SK-N-SH treated with all-trans-retinoic acid at 6 μM for 48 hours (cell line): ENCODE results near the gene TTLL13.

Experiments
- ATAC-seq: fragments of 200-7000 bp; cut with Tn5 transposase; 3 replicates; pipeline ENCODE4 v1.9.1; 2020; ENCODE audit warnings: mild to moderate bottlenecking, moderate library complexity
- ARNTL ChIP-seq: fragments of 450-650 bp; formaldehyde crosslinking; IDR thresholded peaks from 2 replicates; pipeline ENCODE4 v1.5.0; 2020; ENCODE audit warnings: low read depth, mild to moderate bottlenecking, moderate library complexity, borderline replicate concordance
- BACH2 ChIP-seq: fragments of 250-450 bp; sonication (Bioruptor Pico); IDR thresholded peaks from 2 replicates; pipeline ENCODE4 v1.9.0; 2021; ENCODE audit warnings: mild to moderate bottlenecking, borderline replicate concordance
- CSDC2 ChIP-seq: fragments of 250-450 bp; sonication (Bioruptor Pico); IDR thresholded peaks from 2 replicates; pipeline ENCODE4 v1.5.0; 2020; ENCODE audit warnings: mild to moderate bottlenecking, moderate library complexity
- ESRRG ChIP-seq: fragments of 250-450 bp; sonication (Bioruptor Pico); IDR thresholded peaks from 2 replicates; pipeline ENCODE4 v1.6.1; 2021; ENCODE audit warnings: mild to moderate bottlenecking
- GLIS3 ChIP-seq: fragments of 250-450 bp; sonication (Bioruptor Pico); IDR thresholded peaks from 2 replicates; pipeline ENCODE4 v1.5.0; 2020; ENCODE audit warnings: mild to moderate bottlenecking, moderate library complexity
- OSR1 ChIP-seq: fragments of 250-450 bp; sonication (Bioruptor Pico); IDR thresholded peaks from 2 replicates; pipeline ENCODE4 v1.8.0; 2022; ENCODE audit warnings: moderate library complexity, mild to moderate bottlenecking, inconsistent platforms
- PPARA ChIP-seq: fragments of 250-450 bp; sonication (Bioruptor Pico); IDR thresholded peaks from 2 replicates; pipeline ENCODE4 v1.5.0; 2020; ENCODE audit warnings: mild to moderate bottlenecking, borderline replicate concordance
- RARB ChIP-seq: fragments of 250-450 bp; sonication (Bioruptor Pico); IDR thresholded peaks from 2 replicates; pipeline ENCODE4 v1.8.0; 2021; ENCODE audit warnings: mild to moderate bottlenecking, moderate library complexity
- SNAI2 ChIP-seq: fragments of 250-450 bp; sonication (Bioruptor Pico); IDR thresholded peaks from 2 replicates; pipeline ENCODE4 v1.5.0; 2020; ENCODE audit warnings: mild to moderate bottlenecking, moderate library complexity
- TCF4 ChIP-seq: fragments of 250-450 bp; sonication (Bioruptor Pico); IDR thresholded peaks from 2 replicates; pipeline ENCODE4 v1.8.0; 2021; ENCODE audit warnings: mild to moderate bottlenecking, moderate library complexity, borderline replicate concordance
- ZC3H10 ChIP-seq: fragments of 250-450 bp; sonication (Bioruptor Pico); IDR thresholded peaks from 2 replicates; pipeline ENCODE4 v1.5.1; 2021; ENCODE audit warnings: mild to moderate bottlenecking, moderate library complexity
- ZFP30 ChIP-seq: fragments of 450-650 bp; formaldehyde crosslinking; IDR thresholded peaks from 2 replicates; pipeline ENCODE4 v1.5.0; 2022; ENCODE audit warnings: mild to moderate bottlenecking, moderate library complexity
- ZNF565 ChIP-seq: fragments of 450-650 bp; formaldehyde crosslinking; conservative IDR thresholded peaks from 2 replicates; pipeline ENCODE4 v1.5.0; 2020; ENCODE audit warnings: low read depth, mild to moderate bottlenecking, moderate library complexity
- ZNF70 ChIP-seq: fragments of 450-650 bp; formaldehyde crosslinking; IDR thresholded peaks from 2 replicates; pipeline ENCODE4 v1.5.0; 2020; ENCODE audit warnings: mild to moderate bottlenecking, moderate library complexity
- ZNF8 ChIP-seq: fragments of 450-650 bp; formaldehyde crosslinking; IDR thresholded peaks from 2 replicates; pipeline ENCODE4 v1.5.0; 2020; ENCODE audit warnings: mild to moderate bottlenecking, moderate library complexity
- TF ChIP-seq, protein P1 (sequence below): fragments of 250-450 bp; sonication (Bioruptor Pico); IDR thresholded peaks from 2 replicates; pipeline ENCODE4 v1.8.0; 2020; ENCODE audit warnings: mild to moderate bottlenecking, moderate library complexity, borderline replicate concordance
- TF ChIP-seq, protein P2 (sequence below): fragments of 250-450 bp; sonication (Bioruptor Pico); IDR thresholded peaks from 2 replicates; pipeline ENCODE4 v1.5.1; 2021; ENCODE audit warnings: mild to moderate bottlenecking, moderate library complexity
- TF ChIP-seq, protein P3 (sequence below): fragments of 250-450 bp; sonication (Bioruptor Pico); IDR thresholded peaks from 2 replicates; pipeline ENCODE4 v1.5.0; 2020; ENCODE audit warnings: mild to moderate bottlenecking, moderate library complexity
- TF ChIP-seq, protein P4 (sequence below): fragments of 250-450 bp; sonication (Bioruptor Pico); IDR thresholded peaks from 2 replicates; pipeline ENCODE4 v1.5.1; 2020; ENCODE audit warnings: low read depth, mild to moderate bottlenecking, moderate library complexity
- TF ChIP-seq, protein P5 (sequence below): fragments of 250-450 bp; sonication (Bioruptor Pico); IDR thresholded peaks from 2 replicates; pipeline ENCODE4 v1.8.0; 2021; ENCODE audit warnings: low read depth, mild to moderate bottlenecking, moderate library complexity, borderline replicate concordance

TTLL13 gene

DNA sequence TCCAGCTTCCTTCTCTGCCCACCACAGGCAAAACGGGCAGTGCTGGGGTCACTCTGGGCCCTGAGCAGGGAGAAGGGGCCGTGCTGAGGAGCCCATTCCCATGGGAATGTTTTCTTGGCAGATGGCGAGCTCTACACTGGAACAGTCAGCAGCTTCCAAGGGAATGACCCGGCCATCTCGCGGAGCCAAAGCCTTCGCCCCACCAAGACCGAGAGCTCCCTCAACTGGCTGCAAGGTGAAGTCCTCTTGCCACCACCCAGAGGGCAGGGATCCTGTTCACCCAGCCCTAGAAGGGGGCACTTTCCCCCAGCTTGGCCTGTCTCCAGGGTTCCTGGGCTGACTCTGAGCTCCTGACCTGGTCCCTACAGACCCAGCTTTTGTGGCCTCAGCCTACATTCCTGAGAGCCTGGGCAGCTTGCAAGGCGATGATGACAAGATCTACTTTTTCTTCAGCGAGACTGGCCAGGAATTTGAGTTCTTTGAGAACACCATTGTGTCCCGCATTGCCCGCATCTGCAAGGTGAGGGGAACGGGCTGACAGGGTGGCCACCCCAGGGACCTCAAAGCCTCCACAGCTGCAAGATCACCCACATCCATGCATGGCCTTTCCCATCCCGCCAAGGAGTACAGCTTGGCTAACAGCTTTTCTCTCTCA lies 28.0 kb upstream of the TTLL13 start:
- no peak for TF ChIP-seq OSR1 (CRISPR knock-in tag)
- TF ChIP-seq, protein P1, sequence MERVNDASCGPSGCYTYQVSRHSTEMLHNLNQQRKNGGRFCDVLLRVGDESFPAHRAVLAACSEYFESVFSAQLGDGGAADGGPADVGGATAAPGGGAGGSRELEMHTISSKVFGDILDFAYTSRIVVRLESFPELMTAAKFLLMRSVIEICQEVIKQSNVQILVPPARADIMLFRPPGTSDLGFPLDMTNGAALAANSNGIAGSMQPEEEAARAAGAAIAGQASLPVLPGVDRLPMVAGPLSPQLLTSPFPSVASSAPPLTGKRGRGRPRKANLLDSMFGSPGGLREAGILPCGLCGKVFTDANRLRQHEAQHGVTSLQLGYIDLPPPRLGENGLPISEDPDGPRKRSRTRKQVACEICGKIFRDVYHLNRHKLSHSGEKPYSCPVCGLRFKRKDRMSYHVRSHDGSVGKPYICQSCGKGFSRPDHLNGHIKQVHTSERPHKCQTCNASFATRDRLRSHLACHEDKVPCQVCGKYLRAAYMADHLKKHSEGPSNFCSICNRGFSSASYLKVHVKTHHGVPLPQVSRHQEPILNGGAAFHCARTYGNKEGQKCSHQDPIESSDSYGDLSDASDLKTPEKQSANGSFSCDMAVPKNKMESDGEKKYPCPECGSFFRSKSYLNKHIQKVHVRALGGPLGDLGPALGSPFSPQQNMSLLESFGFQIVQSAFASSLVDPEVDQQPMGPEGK (CRISPR knock-in tag): no peak
- no peak for TF ChIP-seq ARNTL (CRISPR knock-in tag)
- TF ChIP-seq ZNF70 (CRISPR knock-in tag): no peak
- no peak for TF ChIP-seq BACH2 (CRISPR knock-in tag)
- TF ChIP-seq SNAI2 (CRISPR knock-in tag): no peak
- TF ChIP-seq, protein P2, sequence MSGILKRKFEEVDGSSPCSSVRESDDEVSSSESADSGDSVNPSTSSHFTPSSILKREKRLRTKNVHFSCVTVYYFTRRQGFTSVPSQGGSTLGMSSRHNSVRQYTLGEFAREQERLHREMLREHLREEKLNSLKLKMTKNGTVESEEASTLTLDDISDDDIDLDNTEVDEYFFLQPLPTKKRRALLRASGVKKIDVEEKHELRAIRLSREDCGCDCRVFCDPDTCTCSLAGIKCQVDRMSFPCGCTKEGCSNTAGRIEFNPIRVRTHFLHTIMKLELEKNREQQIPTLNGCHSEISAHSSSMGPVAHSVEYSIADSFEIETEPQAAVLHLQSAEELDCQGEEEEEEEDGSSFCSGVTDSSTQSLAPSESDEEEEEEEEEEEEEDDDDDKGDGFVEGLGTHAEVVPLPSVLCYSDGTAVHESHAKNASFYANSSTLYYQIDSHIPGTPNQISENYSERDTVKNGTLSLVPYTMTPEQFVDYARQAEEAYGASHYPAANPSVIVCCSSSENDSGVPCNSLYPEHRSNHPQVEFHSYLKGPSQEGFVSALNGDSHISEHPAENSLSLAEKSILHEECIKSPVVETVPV (CRISPR knock-in tag): no peak
- TF ChIP-seq, protein P3, sequence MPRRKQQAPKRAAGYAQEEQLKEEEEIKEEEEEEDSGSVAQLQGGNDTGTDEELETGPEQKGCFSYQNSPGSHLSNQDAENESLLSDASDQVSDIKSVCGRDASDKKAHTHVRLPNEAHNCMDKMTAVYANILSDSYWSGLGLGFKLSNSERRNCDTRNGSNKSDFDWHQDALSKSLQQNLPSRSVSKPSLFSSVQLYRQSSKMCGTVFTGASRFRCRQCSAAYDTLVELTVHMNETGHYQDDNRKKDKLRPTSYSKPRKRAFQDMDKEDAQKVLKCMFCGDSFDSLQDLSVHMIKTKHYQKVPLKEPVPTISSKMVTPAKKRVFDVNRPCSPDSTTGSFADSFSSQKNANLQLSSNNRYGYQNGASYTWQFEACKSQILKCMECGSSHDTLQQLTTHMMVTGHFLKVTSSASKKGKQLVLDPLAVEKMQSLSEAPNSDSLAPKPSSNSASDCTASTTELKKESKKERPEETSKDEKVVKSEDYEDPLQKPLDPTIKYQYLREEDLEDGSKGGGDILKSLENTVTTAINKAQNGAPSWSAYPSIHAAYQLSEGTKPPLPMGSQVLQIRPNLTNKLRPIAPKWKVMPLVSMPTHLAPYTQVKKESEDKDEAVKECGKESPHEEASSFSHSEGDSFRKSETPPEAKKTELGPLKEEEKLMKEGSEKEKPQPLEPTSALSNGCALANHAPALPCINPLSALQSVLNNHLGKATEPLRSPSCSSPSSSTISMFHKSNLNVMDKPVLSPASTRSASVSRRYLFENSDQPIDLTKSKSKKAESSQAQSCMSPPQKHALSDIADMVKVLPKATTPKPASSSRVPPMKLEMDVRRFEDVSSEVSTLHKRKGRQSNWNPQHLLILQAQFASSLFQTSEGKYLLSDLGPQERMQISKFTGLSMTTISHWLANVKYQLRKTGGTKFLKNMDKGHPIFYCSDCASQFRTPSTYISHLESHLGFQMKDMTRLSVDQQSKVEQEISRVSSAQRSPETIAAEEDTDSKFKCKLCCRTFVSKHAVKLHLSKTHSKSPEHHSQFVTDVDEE (CRISPR knock-in tag): no peak
- no peak for TF ChIP-seq CSDC2
- no peak for TF ChIP-seq ZFP30 (CRISPR knock-in tag)
- TF ChIP-seq, protein P4, sequence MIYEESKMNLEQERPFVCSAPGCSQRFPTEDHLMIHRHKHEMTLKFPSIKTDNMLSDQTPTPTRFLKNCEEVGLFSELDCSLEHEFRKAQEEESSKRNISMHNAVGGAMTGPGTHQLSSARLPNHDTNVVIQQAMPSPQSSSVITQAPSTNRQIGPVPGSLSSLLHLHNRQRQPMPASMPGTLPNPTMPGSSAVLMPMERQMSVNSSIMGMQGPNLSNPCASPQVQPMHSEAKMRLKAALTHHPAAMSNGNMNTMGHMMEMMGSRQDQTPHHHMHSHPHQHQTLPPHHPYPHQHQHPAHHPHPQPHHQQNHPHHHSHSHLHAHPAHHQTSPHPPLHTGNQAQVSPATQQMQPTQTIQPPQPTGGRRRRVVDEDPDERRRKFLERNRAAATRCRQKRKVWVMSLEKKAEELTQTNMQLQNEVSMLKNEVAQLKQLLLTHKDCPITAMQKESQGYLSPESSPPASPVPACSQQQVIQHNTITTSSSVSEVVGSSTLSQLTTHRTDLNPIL (CRISPR knock-in tag): no peak
- TF ChIP-seq, protein P5, sequence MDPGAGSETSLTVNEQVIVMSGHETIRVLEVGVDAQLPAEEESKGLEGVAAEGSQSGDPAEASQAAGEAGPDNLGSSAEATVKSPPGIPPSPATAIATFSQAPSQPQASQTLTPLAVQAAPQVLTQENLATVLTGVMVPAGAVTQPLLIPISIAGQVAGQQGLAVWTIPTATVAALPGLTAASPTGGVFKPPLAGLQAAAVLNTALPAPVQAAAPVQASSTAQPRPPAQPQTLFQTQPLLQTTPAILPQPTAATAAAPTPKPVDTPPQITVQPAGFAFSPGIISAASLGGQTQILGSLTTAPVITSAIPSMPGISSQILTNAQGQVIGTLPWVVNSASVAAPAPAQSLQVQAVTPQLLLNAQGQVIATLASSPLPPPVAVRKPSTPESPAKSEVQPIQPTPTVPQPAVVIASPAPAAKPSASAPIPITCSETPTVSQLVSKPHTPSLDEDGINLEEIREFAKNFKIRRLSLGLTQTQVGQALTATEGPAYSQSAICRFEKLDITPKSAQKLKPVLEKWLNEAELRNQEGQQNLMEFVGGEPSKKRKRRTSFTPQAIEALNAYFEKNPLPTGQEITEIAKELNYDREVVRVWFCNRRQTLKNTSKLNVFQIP (CRISPR knock-in tag): no peak
- no peak for TF ChIP-seq ZNF8 (CRISPR knock-in tag)
- no peak for TF ChIP-seq ESRRG

DNA sequence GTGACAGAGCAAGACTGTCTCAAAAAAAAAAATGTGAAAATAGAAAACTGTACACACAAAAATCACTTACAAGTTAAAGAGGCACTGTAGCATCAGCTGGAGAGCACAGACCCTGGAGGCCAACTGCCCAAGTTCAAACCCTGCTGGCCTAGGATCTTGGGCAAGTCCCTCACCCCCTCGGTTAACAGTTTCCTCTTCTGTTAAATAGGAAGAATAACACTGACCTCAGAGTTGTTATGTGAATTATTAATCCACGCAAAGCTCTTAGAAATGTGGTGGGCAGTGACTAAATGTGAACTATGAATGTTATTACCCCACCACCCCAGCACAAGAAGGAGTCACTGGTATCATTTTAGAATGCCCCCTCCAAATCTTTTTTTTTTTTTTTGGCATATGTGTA lies 26.8 kb upstream of the TTLL13 start:
- TF ChIP-seq ZNF565 (CRISPR knock-in tag) (no peak), ZFP30 (CRISPR knock-in tag) (no peak), CSDC2 (no peak), TCF4 (no peak), ZNF70 (CRISPR knock-in tag) (no peak), ESRRG (no peak), PPARA (CRISPR knock-in tag) (no peak), GLIS3 (no peak), SNAI2 (CRISPR knock-in tag) (no peak), ZNF8 (CRISPR knock-in tag) (no peak), ZC3H10 (CRISPR knock-in tag) (no peak), RARB (CRISPR knock-in tag) (no peak), OSR1 (CRISPR knock-in tag) (no peak)
- TF ChIP-seq, protein P2 (CRISPR knock-in tag): no peak
- TF ChIP-seq, protein P4 (CRISPR knock-in tag): no peak
- TF ChIP-seq, protein P3 (CRISPR knock-in tag): no peak
- TF ChIP-seq, protein P1 (CRISPR knock-in tag): no peak
- ATAC-seq: no peak

More for the DNA sequence above, 28.0 kb upstream of the TTLL13 start:
- ATAC-seq: peak; percentile 92
